Cardiac muscle cell (in vitro differentiated cells and primary cell): ENCODE measurements around the gene C11orf58. TPM values are rescaled to one million over a fixed set of nuclear protein-coding genes. Genes with fewer than 3 reads are reported as not detected.
A peak's percentile ranks its signal among the peaks of the same experiment; 100 is the strongest.

Experiments used
- DNase-seq, 2 donors: peaks; one replicate each; pipeline versions ENCODE4 v3.0.0 to v3.0.0-alpha.2; 2010 to 2017; ENCODE audit warnings: low read depth in 1 of 2, low spot score in 1 of 2
- H3K27ac ChIP-seq: fragments of 200-600 bp; sonication (generic); 2 replicates; pipeline ENCODE4 v1.5.1; 2016
- H3K27me3 ChIP-seq: fragments of 200-600 bp; sonication (generic); 2 replicates; pipeline ENCODE4 v1.6.0; 2016; ENCODE audit warnings: control low read depth
- H3K36me3 ChIP-seq: fragments of 200-600 bp; sonication (generic); 2 replicates; pipeline ENCODE4 v1.5.1; 2016; ENCODE audit warnings: control low read depth
- H3K4me1 ChIP-seq: fragments of 200-600 bp; sonication (generic); 2 replicates; pipeline ENCODE4 v1.8.1; 2017; ENCODE audit warnings: low read depth, mild to moderate bottlenecking, mixed run types
- H3K4me3 ChIP-seq: fragments of 200-600 bp; sonication (generic); 2 replicates; pipeline ENCODE4 v1.5.1; 2016; ENCODE audit warnings: mild to moderate bottlenecking
- H3K9me3 ChIP-seq: fragments of 200-600 bp; sonication (generic); 2 replicates; pipeline ENCODE4 v1.5.1; 2017; ENCODE audit warnings: low read depth, mild to moderate bottlenecking, control low read depth
- polyA plus RNA-seq: library from polyadenylated mRNA; unstranded; fragments of >200 nt; fragmentation: Nextera tagmentation; extraction: Ambion mirVana; gene quantifications from 2 replicates; pipeline ENCODE4 v1.2.1, GENCODE V29; 2016
- total RNA-seq: library from RNA; depleted of rRNA; stranded (reverse); fragments of >200 nt; gene quantifications from 2 replicates; pipeline ENCODE4 v1.2.3, GENCODE V29; 2016
- TF ChIP-seq, protein P1 (sequence below): IDR thresholded peaks from 2 replicates; pipeline ENCODE4 v1.5.1; 2012; ENCODE audit warnings: low read depth, mild to moderate bottlenecking, low read length

The C11orf58 gene
- total and polyA plus RNA-seq, 2 experiments from 2014 or later, result 157 to 232 TPM

DNA sequence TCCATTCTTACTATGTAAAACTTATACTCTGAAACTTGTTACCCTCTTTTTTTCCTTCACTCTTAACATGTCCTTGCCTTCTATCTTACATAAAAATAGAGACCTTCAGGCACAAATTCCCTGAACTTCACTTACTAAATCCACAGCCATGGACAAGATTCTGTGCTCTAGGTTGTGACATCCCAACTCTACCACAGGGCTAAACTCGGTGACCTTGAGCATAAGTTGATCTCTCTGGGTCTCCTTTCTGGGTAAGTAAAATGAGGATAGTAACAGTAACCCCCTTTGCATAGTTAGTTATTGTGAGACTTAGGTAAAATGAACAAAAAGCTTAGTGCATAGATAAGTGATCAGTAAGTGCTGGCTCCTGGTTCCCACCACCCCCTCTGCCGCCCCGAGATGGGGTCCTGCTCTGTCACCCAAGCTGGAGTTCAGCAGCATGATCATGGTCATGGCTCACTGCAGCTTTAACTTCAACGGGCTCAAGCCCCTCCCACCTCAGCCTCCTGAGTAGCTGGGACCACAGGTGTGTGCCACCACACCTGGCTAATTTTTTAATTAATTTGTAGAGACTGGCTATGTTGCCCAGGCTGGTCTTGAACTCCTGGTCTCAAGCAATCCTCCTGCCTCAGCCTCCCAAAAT is 20.1 kb downstream of the C11orf58 start:
- H3K27ac ChIP-seq, result peak overlapping the region; percentile 74

DNA sequence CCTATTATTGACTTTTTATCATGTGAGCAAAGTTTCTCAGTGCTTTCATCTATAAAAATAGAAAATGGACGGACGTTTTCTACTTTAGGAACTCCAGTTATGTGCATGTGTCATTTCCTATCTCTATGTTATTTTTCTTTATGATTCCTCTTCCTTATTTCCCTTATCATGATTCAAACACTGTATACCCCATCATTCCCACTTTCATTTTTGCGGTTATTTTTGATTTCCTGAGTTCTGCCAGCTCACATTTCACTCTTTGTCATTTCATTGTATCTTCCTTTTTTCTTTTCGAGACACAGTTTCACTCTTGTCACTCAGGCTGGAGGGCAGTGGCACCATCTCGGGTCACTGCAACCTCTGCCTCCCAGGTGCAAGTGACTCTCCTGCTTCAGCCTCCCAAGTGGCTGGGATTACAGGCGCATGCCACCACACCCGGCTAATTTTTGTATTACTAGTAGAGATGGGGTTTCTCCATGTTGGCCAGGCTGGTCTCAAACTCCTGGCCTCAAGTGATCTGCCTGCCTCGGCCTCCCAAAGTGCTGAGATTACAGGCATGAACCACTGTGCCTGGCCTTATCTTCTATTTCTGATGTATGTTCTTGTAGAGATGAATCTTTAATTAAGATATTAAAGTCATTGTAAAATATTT is 21.5 kb downstream of the C11orf58 start:
- Histone ChIP-seq H3K4me3 (no peak overlapping the region), H3K27ac (peak overlapping the region; percentile 58), H3K9me3 (no peaks in the 10 kb centered on the region), H3K27me3 (no peaks in the 10 kb centered on the region), H3K4me1 (no peaks in the 10 kb centered on the region), H3K36me3 (peaks cover 23% of the 10 kb centered on the region)
- DNase-seq, result no peak
- TF ChIP-seq, protein P1, sequence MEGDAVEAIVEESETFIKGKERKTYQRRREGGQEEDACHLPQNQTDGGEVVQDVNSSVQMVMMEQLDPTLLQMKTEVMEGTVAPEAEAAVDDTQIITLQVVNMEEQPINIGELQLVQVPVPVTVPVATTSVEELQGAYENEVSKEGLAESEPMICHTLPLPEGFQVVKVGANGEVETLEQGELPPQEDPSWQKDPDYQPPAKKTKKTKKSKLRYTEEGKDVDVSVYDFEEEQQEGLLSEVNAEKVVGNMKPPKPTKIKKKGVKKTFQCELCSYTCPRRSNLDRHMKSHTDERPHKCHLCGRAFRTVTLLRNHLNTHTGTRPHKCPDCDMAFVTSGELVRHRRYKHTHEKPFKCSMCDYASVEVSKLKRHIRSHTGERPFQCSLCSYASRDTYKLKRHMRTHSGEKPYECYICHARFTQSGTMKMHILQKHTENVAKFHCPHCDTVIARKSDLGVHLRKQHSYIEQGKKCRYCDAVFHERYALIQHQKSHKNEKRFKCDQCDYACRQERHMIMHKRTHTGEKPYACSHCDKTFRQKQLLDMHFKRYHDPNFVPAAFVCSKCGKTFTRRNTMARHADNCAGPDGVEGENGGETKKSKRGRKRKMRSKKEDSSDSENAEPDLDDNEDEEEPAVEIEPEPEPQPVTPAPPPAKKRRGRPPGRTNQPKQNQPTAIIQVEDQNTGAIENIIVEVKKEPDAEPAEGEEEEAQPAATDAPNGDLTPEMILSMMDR, result no peak

More for the DNA sequence above, 20.1 kb downstream of the C11orf58 start:
- H3K27me3 ChIP-seq, result no peaks in the 10 kb centered on the region
- no peak overlapping the region for H3K4me3 ChIP-seq
- H3K9me3 ChIP-seq, result no peaks in the 10 kb centered on the region
- peaks cover 34% of the 10 kb centered on the region for H3K36me3 ChIP-seq
- TF ChIP-seq, protein P1, result no peak
- DNase-seq, result no peak
- no peaks in the 10 kb centered on the region for H3K4me1 ChIP-seq

DNA sequence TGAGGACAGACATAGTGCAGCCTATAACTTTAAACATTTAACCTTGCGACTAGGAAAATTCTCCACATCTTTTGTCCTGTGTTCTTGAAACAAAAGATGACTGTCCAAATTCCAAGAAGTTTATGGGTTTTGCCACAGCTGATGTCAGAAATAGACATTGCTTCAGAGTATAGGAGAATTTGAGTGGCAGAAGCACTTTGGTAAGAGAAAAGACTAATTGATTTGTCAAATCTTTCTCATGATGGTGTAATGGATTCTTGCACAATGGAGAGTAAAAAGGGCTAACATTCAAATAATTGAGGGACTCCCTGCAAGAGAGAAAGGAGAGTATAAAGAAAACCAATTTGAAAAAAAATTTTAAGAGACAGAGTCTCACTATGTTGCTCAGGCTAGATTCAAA is 25.3 kb downstream of the C11orf58 start:
- TF ChIP-seq, protein P1, result no peak
- H3K27me3 ChIP-seq, result no peaks in the 10 kb centered on the region
- H3K27ac ChIP-seq, result no peak overlapping the region
- DNase-seq, result no peak
- no peak overlapping the region for H3K4me3 ChIP-seq
- no peaks in the 10 kb centered on the region for H3K9me3 ChIP-seq
- H3K4me1 ChIP-seq, result no peaks in the 10 kb centered on the region
- no peaks in the 10 kb centered on the region for H3K36me3 ChIP-seq

DNA sequence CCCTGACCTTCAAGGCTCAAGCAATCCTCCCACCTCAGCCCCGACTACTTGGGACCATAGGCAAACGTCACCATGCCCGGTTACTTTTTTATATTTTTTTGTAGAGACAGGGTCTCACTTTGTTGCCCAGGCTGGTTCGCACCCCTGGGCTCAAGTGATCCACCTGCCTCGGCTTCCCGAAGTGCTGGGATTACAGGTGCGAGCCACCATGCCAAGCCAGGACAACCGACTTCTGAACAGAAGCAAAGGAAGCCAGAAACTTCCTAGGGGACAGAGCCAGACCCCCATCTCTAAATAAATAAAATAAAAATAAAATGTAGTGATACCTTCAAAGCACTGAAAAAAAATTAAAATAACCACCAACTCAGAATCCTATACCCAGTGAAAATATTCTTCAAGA is 26.4 kb downstream of the C11orf58 start:
- H3K4me3 ChIP-seq, result no peak overlapping the region
- TF ChIP-seq, protein P1, result no peak
- no peaks in the 10 kb centered on the region for H3K9me3 ChIP-seq
- no peaks in the 10 kb centered on the region for H3K27me3 ChIP-seq
- H3K27ac ChIP-seq, result no peak overlapping the region
- no peak for DNase-seq
- H3K4me1 ChIP-seq, result no peaks in the 10 kb centered on the region
- H3K36me3 ChIP-seq, result no peaks in the 10 kb centered on the region

DNA sequence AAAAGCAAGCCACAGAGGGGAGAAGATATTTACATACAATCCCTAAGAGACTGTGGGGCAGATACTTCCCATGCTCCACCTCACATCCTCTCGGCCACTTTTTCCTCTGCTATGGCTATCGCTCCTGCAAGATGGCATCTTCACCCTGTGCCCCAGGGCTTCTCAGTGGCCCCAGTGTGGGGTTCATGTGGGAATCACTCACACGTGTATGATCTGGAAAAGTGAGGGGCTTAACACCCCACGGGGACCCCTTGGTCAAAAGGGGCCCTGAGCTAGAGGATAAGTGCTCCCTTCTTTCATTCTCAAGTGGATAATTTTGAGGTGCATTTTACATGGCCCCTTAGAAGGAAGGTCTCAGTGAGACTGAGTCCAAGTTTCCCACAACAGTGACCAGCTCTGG is 28.7 kb downstream of the C11orf58 start:
- H3K4me3 ChIP-seq, result no peak overlapping the region
- TF ChIP-seq, protein P1, result no peak

More for the DNA sequence above, 28.7 kb downstream of the C11orf58 start:
- no peaks in the 10 kb centered on the region for H3K9me3 ChIP-seq
- no peaks in the 10 kb centered on the region for H3K4me1 ChIP-seq
- no peaks in the 10 kb centered on the region for H3K36me3 ChIP-seq
- no peaks in the 10 kb centered on the region for H3K27me3 ChIP-seq
- no peak overlapping the region for H3K27ac ChIP-seq
- no peak for DNase-seq
